KOPT-K1 (cell line): Measurements from ENCODE around the gene HAVCR2.

Source experiments
- H3K27ac ChIP-seq: fragments of 200-600 bp; sonication (generic); 2 replicates; pipeline ENCODE4 v1.5.1; 2016; ENCODE audit warnings: antibody characterized with exemption, mild to moderate bottlenecking, low read depth, low read length; ENCODE audit not compliant: poor library complexity, severe bottlenecking
- H3K36me3 ChIP-seq: fragments of 200-600 bp; sonication (generic); 2 replicates; pipeline ENCODE4 v1.5.1; 2017; ENCODE audit warnings: antibody characterized with exemption, mild to moderate bottlenecking, low read length, moderate library complexity; ENCODE audit not compliant: insufficient read depth
- H3K9me3 ChIP-seq: fragments of 200-600 bp; sonication (generic); 2 replicates; pipeline ENCODE4 v1.5.1; 2017; ENCODE audit warnings: antibody characterized with exemption, low read length, mild to moderate bottlenecking; ENCODE audit not compliant: insufficient read depth, poor library complexity, severe bottlenecking

The HAVCR2 gene

GRCh38 chr5:157108976-157109375 lies at the start of gene HAVCR2:
Gene HAVCR2, minus strand, starts transcription at chr5:157109044. Its CDS starts 61 bp downstream, at chr5:157108983.
- H3K36me3 ChIP-seq = no peaks in the 10 kb centered on the region
- H3K9me3 ChIP-seq = no peaks in the 10 kb centered on the region
- H3K27ac ChIP-seq = peak within 1 kb of the TSS; percentile 55

GRCh38 chr5:157157293-157157891 lies 48.5 kb upstream of the HAVCR2 start:
- H3K27ac ChIP-seq = no peak overlapping the region
- no peaks in the 10 kb centered on the region for H3K9me3 ChIP-seq
- no peaks in the 10 kb centered on the region for H3K36me3 ChIP-seq

DNA sequence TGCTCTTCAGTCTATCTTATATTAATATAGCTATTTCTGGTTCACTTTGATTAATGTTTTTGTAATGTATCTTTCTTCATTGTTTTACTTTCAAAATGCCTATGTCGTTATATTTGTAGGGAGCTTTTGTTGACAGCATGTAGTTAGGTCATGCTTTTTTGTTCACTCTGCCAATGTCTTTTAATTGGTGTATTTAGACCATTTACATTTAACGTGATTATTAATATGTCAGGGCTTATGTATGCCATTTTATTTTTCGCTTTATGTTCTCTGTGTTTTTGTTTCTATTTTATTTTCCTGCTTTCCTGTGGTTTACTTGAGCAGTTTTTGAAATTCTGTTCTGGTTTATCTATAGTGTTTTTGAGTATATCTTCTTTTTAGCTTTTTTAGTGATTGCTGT lies 46.5 kb upstream of the HAVCR2 start:
- Histone ChIP-seq H3K27ac (peak overlapping the region; percentile 61), H3K36me3 (no peaks in the 10 kb centered on the region), H3K9me3 (no peaks in the 10 kb centered on the region)

- Histone ChIP-seq H3K27ac (no peak overlapping the region), H3K36me3 (no peaks in the 10 kb centered on the region), H3K9me3 (no peaks in the 10 kb centered on the region)
These were observed 42.2 kb upstream of the HAVCR2 start for GRCh38 chr5:157150995-157151394.

- Histone ChIP-seq H3K9me3 (no peaks in the 10 kb centered on the region), H3K36me3 (no peaks in the 10 kb centered on the region), H3K27ac (peak overlapping the region; percentile 49)
These were observed 40.1 kb upstream of the HAVCR2 start for GRCh38 chr5:157148734-157149615.

DNA sequence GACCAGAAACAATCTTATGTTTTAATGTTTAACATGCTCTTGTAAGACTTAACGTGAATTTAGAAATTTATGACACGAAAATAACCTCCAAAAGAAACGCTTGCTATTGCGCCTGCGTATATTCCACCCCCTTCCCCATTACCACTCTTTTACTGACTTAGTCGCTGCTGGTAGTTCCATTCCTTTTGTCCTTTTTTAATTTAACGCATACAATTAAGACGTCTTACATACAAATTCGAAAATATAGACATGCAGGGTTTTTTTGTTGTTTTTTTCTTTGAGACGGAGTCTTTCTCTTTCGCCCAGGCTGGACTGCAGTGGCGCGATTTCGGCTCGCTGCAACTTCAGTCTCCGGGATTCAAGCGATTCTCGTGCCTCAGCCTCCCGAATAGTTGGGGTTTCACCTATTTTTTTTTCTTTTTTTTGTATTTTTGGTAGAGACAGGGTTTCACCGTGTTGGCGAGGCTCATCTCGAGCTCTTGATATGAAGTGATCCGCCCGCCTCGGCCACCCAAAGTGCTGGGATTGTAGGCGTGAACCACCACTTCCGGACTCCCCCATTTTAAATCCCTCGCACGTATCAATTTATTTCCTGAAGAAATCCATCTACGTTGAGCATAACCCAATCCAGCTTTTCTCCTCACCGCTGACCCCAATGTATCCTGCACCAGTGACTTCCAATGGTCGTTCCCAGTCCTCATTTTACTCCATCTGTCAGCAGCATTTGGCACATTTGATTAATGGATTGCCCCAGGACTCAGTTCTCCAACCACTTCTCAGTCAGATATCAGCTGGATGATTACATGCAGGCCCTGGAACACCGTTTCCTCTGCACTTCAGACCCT lies 34.5 kb upstream of the HAVCR2 start:
- Histone ChIP-seq H3K27ac (peak overlapping the region; percentile 96), H3K9me3 (no peaks in the 10 kb centered on the region), H3K36me3 (peaks cover 15% of the 10 kb centered on the region)

DNA sequence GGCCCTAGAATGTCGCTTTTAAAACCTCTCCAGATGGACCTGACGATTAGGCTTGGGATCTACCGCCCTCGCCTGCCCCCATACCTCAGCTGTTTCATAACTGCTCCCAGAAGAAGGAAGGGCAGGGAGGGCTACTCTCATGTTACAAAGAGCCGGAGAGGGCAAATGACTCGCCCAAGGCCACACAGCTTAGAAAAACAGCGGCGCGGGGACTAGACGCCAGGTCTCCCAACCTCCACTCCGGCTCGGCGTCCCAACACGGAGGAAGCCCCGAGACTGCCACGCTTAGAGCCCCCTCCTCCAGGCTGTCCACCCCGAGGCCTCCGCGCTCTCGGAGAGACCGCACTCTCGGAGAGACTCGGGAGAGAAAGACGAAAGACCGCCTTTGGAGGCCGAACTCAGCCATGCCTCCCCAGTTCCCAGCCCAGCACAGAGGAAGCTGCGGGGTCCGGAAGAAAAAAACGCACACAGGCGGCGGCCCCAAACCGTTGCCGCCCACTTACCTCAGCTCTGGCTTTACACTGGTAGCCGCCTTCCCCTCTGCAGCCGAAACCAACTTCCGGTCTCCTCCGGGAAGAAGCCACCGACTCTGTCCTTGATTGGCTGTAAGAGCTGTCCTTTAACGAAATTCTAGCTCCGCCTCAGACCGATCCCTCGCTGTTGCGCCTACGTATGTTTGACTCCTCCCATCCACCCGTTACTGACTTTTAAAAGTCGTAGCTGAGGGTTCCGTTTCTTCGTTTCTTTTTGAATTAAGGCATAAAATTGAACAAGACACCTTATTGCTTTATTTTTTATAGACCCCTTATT lies 33.7 kb upstream of the HAVCR2 start, which contains the start of gene MED7:
TSS of gene MED7 (minus strand) at position 549 of the 810 bp plus-strand sequence. CDS start 3,434 bp downstream, outside the sequence.
- H3K27ac ChIP-seq = peak within 1 kb of the TSS; percentile 96
- H3K9me3 ChIP-seq = no peaks in the 10 kb centered on the region

DNA sequence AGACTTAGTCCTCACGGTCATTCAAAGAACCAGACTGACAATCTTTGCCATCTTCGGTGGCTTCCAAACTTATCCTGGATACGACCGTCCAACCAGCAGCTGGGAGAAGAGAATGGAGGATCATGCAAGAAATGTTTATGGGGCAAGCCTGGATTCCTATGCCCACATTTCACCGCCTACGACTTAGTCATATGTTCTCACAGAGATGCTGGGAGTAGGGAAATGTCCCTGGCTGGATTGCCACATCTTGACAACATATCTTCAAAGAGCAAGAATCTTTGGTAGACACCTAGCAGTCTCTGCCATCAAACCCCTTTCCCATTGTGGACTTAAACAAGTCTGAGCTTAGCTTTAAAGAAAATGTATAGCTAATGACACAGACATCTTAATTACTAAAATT lies 28.8 kb upstream of the HAVCR2 start:
- H3K27ac ChIP-seq = no peak overlapping the region
- peaks cover 30% of the 10 kb centered on the region for H3K36me3 ChIP-seq
- no peaks in the 10 kb centered on the region for H3K9me3 ChIP-seq

More for the DNA sequence above, 33.7 kb upstream of the HAVCR2 start, which contains the start of gene MED7:
- peaks cover 24% of the 10 kb centered on the region for H3K36me3 ChIP-seq

DNA sequence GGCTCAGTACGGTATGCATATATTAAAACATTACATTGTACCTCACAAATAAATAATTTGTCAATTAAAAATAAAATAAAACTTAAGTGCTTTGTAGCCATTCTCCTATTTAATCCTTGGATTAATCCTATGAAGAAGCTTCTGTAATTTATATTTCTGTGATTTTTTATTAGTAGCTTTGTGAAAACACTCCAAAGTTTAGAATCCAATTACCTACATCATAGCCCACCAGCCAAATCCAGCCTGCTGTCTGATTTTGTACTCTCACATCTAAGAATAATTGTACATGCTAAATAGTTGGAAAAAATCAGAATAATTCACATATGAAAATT lies 23.4 kb upstream of the HAVCR2 start:
- no peaks in the 10 kb centered on the region for H3K9me3 ChIP-seq
- H3K27ac ChIP-seq = no peak overlapping the region
- H3K36me3 ChIP-seq = peaks cover 4% of the 10 kb centered on the region

- H3K27ac ChIP-seq = no peak overlapping the region
- H3K9me3 ChIP-seq = no peaks in the 10 kb centered on the region
- H3K36me3 ChIP-seq = no peaks in the 10 kb centered on the region
These were observed 22.1 kb upstream of the HAVCR2 start for GRCh38 chr5:157130925-157131324.

- Histone ChIP-seq H3K9me3 (peaks cover 20% of the 10 kb centered on the region), H3K36me3 (no peaks in the 10 kb centered on the region), H3K27ac (no peak overlapping the region)
These were observed 12.9 kb upstream of the HAVCR2 start for GRCh38 chr5:157121709-157122108.

GRCh38 chr5:157120102-157120501 lies 11.3 kb upstream of the HAVCR2 start:
- Histone ChIP-seq H3K27ac (no peak overlapping the region), H3K9me3 (peaks cover 20% of the 10 kb centered on the region), H3K36me3 (no peaks in the 10 kb centered on the region)

DNA sequence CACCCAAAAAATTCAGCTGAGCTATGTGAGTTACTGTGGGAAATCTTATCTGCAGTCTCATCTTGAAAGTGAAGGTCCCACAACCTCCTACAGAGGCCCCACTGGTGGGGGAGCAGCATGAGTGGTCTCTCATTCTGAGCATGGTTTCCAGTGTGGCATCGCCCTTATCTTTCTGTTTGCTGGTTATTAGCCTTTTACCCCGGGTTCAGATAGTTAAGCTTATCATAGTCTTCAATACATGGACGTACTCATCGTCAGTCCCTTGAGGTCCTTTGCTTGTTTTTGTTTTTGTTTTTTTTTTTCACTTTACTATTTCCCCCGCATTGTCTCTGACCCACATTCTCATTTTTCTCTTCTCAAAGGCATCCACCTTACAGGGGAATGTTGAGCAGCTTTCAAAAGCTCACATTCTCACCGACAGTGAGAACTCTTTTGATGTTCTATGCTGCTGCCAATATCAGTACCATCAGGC lies 7.7 kb upstream of the HAVCR2 start:
- Histone ChIP-seq H3K9me3 (peaks cover 9% of the 10 kb centered on the region), H3K27ac (no peak overlapping the region), H3K36me3 (no peaks in the 10 kb centered on the region)

DNA sequence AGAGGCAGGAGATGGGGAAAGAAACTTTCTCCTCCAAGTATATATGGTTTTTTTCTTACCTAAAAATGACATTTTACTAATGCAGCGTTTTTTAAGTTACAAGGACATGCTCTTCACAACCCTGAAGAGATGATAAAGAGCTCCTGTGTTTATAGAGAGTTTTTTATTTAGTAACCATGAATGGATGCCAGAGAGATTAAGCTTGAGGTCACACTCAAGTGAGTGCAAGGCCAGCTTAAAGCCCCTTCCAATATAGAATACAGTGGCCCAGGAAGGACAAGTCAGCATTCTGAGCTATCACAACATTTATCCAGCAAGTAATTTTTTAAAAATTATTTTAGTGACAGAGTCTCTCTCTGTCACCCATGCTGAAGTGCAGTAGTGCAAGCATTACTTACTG lies 6.7 kb upstream of the HAVCR2 start:
- Histone ChIP-seq H3K36me3 (no peaks in the 10 kb centered on the region), H3K27ac (no peak overlapping the region), H3K9me3 (no peaks in the 10 kb centered on the region)
